ENCODE data around the gene FLNC.

FLNC gene

DNA sequence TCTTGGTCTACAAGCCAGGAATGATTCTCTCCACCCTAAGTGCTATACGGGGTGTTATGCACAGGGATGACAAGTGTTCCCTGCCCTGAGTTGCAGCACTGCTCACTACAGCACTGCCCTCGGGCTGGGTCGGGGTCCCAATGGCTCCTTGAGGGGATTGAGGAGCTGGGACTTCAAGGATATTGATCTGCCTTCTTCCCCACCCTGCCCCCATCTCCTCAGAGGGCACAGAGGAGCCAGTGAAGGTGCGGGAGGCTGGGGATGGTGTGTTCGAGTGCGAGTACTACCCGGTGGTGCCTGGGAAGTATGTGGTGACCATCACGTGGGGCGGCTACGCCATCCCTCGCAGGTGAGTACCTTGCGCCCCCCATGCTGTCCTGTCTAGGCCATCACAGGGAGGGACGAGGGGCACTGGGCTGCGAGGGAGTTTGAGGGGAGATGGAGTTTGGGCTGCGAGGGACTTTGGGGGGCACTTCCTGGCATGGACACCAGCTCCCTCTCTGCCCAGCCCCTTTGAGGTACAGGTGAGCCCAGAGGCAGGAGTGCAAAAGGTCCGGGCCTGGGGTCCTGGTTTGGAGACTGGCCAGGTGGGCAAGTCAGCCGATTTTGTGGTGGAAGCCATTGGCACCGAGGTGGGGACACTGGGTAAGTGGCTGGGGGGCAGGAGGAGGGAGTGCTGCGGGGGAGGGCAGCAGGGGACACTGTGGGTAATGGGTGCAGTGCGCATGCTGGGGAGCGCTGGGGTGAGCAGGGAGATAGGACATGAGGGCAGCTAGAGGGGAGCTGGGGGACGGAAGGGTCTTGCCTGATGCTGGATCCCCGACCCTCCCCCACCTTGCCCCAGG, 10.3 kb downstream of the FLNC start:
- TF ChIP-seq GATA2 (IDR thresholded peaks at IDR 0.05; ENCODE audit: low read depth, low read length) = no peak
- TF ChIP-seq GATA3 (IDR thresholded peaks at IDR 0.05; ENCODE audit: low read depth, low read length) = no peak

DNA sequence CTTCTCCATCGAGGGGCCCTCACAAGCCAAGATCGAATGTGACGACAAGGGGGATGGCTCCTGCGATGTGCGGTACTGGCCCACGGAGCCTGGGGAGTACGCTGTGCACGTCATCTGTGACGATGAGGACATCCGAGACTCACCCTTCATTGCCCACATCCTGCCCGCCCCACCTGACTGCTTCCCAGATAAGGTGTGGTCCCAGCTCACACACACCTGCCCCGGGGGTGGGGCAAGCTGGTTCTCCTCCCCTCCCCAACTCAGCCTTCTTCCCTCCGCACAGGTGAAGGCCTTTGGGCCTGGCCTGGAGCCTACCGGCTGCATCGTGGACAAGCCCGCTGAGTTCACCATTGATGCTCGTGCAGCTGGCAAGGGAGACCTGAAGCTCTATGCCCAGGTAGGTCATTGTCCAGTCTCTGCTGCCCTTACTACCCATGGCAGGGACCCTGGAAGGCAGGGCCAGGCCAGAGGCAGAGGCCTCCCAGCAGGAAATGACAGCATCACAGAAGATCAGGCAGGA, 11.0 kb downstream of the FLNC start:
- TF ChIP-seq GATA2 (IDR thresholded peaks at IDR 0.05; ENCODE audit: low read depth, low read length) (no peak), GATA3 (IDR thresholded peaks at IDR 0.05; ENCODE audit: low read depth, low read length) (no peak)

DNA sequence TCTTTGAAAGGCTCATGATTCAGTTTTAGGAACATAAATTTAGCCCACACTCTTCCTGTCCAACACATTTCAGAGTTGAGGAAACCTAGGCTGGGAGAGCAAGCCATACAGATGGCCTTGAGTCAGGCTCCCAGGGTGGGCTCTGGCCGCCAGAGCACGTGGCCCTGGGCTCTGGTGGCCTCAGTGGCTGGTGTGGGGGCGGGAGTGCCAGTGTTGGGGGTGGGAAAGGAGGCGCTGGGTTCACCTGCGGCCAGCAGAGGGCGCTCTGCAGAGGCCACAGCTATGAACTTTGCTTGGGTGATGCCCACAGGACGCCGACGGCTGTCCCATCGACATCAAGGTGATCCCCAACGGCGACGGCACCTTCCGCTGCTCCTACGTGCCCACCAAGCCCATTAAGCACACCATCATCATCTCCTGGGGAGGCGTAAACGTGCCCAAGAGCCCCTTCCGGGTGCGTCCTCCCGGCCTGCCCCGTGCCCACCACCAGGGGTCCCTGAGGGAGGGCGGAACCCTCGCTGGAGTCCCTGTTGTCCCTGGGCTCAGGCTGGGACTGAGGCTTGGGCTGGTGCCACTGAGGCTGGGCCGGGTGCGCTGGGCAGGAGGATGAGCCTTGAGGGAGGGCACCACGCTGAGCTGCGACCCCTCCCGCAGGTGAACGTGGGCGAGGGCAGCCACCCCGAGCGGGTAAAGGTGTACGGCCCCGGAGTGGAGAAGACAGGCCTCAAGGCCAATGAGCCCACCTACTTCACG, 11.9 kb downstream of the FLNC start:
- TF ChIP-seq GATA2 (IDR thresholded peaks at IDR 0.05; ENCODE audit: low read depth, low read length) = no peak
- no peak for TF ChIP-seq GATA3 (IDR thresholded peaks at IDR 0.05; ENCODE audit: low read depth, low read length)

DNA sequence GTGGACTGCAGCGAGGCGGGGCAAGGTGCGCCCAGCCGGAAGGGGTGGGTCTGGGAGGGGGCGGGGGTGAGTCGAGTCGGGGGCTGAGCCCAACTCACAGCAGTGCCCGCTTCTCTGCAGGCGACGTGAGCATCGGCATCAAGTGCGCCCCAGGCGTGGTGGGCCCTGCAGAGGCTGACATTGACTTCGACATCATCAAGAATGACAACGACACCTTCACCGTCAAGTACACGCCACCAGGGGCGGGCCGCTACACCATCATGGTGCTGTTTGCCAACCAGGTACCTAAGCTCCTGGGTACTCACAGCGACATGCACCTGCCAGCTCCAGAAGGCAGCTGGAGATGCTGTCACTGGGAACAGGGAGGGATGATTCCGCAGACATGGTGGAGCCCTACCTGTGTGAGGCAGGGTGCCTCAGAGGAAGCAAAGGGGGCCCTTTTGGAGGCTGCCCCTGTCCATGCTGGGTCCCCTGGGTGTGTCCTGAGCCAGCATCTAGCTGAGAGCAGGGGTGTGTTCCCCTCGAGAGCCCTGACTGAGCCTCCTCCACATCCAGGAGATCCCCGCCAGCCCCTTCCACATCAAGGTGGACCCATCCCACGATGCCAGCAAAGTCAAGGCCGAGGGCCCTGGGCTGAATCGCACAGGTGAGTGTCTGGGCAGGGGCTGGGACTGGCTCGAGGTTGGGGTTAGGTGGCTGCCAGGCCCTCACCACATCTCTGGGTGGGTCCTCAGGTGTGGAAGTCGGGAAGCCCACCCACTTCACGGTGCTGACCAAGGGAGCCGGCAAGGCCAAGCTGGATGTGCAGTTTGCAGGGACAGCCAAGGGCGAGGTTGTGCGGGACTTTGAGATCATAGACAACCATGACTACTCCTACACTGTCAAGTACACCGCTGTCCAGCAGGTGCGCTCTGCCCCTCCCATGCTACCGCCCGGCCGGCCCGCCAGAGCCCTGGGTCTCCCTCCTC, 12.8 kb downstream of the FLNC start:
- TF ChIP-seq GATA2 (IDR thresholded peaks at IDR 0.05; ENCODE audit: low read depth, low read length) (no peak), GATA3 (IDR thresholded peaks at IDR 0.05; ENCODE audit: low read depth, low read length) (no peak)

DNA sequence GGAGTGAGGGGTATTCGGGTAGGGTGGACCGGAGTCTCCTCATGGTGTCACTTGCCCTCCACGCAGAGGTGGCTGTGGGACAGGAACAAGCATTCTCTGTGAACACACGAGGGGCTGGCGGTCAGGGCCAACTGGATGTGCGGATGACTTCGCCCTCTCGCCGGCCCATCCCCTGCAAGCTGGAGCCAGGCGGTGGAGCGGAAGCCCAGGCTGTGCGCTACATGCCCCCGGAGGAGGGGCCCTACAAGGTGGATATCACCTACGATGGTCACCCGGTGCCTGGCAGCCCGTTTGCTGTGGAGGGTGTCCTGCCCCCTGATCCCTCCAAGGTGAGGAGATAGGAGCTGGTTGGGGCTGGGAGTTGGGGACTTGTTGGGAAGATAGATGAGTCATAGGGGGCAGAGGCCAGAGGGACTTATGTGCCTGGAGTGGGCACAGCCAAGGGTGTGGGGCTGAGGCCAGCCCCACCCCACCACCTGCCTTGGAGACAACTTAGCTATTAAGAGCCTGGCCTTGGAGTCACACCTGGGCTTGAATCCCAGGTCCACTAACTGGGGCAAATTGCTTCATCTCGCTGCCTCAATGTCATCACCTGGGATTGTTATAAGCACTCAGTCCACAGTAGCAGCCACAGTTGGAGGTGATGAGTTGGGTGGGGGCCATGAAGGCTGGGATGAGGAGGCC, 13.9 kb downstream of the FLNC start:
- TF ChIP-seq GATA2 (IDR thresholded peaks at IDR 0.05; ENCODE audit: low read depth, low read length) (no peak), GATA3 (IDR thresholded peaks at IDR 0.05; ENCODE audit: low read depth, low read length) (no peak)

DNA sequence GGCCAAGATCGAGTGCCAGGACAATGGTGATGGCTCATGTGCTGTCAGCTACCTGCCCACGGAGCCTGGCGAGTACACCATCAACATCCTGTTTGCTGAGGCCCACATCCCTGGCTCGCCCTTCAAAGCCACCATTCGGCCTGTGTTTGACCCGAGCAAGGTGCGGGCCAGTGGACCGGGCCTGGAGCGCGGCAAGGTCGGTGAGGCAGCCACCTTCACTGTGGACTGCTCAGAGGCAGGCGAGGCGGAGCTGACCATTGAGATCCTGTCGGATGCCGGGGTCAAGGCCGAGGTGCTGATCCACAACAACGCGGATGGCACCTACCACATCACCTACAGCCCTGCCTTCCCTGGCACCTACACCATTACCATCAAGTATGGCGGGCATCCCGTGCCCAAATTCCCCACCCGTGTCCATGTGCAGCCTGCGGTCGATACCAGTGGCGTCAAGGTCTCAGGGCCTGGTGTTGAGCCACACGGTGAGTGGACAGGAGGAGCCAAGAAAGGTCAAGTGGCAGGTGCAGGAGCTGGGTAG, 14.6 kb downstream of the FLNC start:
- TF ChIP-seq GATA2 (IDR thresholded peaks at IDR 0.05; ENCODE audit: low read depth, low read length) (no peak), GATA3 (IDR thresholded peaks at IDR 0.05; ENCODE audit: low read depth, low read length) (no peak)

DNA sequence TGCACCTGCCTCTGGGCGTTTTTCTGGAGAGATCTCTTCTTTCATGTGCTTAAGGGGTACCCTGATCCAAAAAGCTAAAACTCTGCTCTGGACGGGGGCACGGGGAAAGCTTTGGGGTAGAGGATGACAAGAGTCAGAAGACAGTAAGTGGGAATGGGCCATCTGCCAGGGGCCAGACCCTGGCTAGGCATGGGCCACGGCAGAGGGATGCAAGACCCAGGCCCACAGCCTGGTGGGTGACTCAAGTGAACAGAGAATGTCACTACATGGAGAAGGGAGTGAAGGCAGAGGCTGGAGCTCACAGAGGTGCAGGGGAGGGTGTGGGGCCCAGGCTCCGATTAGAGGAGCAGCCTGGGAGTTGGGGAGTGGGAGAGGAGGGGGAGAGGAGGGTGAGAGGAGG, 15.3 kb downstream of the FLNC start:
- TF ChIP-seq GATA3 (IDR thresholded peaks at IDR 0.05; ENCODE audit: low read depth, low read length) = no peak
- TF ChIP-seq GATA2 (IDR thresholded peaks at IDR 0.05; ENCODE audit: low read depth, low read length) = no peak

DNA sequence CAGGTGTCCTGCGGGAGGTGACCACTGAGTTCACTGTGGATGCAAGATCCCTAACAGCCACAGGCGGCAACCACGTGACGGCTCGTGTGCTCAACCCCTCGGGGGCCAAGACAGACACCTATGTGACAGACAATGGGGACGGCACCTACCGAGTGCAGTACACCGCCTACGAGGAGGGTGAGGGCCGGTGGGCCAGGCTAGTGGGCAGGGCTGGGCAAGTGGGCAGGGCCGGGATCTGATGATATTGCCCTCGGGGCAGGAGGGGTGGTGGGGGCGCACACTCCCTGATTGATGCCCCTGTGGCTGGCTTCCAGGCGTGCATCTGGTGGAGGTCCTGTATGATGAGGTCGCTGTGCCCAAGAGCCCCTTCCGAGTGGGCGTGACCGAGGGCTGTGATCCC, 15.8 kb downstream of the FLNC start:
- TF ChIP-seq GATA3 (IDR thresholded peaks at IDR 0.05; ENCODE audit: low read depth, low read length) (no peak), GATA2 (IDR thresholded peaks at IDR 0.05; ENCODE audit: low read depth, low read length) (no peak)

DNA sequence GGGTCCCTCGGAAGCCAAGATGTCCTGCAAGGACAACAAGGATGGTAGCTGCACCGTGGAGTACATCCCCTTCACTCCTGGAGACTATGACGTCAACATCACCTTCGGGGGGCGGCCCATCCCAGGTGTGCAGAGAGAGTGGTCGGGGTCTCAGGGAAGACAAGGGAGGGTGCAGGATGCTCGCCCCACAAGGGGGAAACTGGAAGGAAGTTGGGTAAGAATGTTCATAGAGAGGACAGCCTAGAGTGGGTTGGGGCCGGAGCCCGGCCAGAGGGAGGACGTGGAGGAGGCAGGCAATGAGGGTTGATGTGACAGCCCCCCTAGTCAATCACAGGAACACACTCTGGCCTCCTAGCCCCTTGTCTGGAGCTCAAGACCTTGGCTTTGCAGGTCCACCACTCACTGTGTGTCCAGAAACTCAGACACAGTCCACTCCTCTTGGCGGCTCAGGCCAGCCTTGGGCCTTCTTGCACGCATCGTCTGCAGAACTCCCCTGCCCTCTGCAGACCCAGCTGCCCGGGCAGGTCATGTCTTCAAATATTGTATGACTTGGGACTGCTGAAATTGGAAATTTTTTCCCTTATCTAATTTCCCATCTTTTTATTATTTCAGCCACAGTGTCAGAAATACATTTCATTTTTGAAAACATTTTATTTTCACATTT, 16.7 kb downstream of the FLNC start:
- TF ChIP-seq GATA2 (IDR thresholded peaks at IDR 0.05; ENCODE audit: low read depth, low read length) (no peak), GATA3 (IDR thresholded peaks at IDR 0.05; ENCODE audit: low read depth, low read length) (no peak)

DNA sequence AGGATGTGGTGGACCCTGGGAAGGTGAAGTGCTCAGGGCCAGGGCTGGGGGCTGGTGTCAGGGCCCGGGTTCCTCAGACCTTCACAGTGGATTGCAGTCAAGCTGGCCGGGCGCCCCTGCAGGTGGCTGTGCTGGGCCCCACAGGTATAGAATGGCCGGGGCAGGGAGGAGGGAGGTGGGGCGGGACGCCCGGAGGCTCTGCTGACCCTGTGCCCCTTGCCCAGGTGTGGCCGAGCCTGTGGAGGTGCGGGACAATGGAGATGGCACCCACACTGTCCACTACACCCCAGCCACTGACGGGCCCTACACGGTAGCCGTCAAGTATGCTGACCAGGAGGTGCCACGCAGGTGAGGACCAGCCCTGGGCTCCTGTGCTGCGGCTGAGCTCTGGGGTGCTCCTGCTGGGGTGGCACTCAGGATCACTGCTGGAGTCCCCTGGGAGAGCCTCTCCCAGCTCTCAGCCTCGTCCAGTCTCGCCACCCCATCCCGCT, 17.6 kb downstream of the FLNC start:
- TF ChIP-seq GATA3 (IDR thresholded peaks at IDR 0.05; ENCODE audit: low read depth, low read length) (no peak), GATA2 (IDR thresholded peaks at IDR 0.05; ENCODE audit: low read depth, low read length) (no peak)

DNA sequence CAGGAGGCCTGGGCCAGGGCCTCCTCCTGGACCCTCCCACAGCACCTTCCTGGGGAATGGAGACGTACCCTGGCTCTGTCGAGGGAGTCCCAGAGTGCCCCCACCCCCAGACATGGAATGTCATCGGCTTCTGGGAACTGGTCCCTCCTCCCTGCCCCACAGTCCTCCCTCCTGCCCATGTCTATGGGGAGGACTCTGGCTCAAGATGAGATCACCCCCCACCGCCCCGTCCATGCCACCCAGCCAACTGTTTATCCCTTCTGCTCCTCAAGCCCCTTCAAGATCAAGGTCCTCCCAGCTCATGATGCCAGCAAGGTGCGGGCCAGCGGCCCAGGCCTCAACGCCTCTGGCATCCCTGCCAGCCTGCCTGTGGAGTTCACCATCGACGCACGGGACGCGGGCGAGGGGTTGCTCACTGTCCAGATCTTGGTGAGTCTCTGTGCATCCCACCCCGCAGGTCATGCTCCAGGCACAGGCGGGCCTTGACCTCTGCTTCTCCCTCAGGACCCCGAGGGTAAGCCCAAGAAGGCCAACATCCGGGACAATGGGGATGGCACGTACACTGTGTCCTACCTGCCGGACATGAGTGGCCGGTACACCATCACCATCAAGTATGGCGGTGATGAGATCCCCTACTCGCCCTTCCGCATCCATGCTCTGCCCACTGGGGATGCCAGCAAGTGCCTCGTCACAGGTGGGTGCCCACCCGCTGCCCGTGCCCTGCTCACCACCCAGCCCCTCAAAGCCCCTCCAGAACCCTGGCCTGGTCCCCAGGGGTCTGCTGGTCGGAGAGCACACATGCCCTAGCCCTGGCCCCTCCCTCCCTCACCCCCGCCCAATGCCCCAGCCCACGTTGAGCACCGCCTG, 18.3 kb downstream of the FLNC start:
- TF ChIP-seq GATA3 (IDR thresholded peaks at IDR 0.05; ENCODE audit: low read depth, low read length) (no peak), GATA2 (IDR thresholded peaks at IDR 0.05; ENCODE audit: low read depth, low read length) (no peak)
